Measurements from ENCODE around the gene TOE1. TPM values are rescaled to one million over a fixed set of nuclear protein-coding genes. Genes with fewer than 3 reads are reported as not detected.

Gene TOE1
- total and polyA plus RNA-seq, 2 donors (not counting 1 experiment from before 2014, with no cell fraction given), result 24.7 to 28.6 TPM

GRCh38 chr1:45348966-45349677 is 9.2 kb downstream of the TOE1 start:
- 97% methylated on average over 3 of the region's 3 CpGs for WGBS (ENCODE audit: insufficient coverage)
- Histone ChIP-seq H3K4me1 (ENCODE audit: control insufficient read depth in 2 of 2, insufficient read depth in 2 of 2, low read length in 2 of 2) (no peaks in the 10 kb centered on the region), H3K27ac (ENCODE audit: low read length in 2 of 2) (no peak overlapping the region), H3K36me3 (replicated peaks in 1 of 2; ENCODE audit: control extremely low read depth in 1 of 2, control insufficient read depth in 1 of 2, extremely low read depth in 1 of 2, insufficient read depth in 2 of 2, low read length in 1 of 2) (peaks cover 0 to 30% of the 10 kb centered on the region in 2 experiments), H3K4me2 (replicated peaks; ENCODE audit: low read depth, low read length, poor library complexity, severe bottlenecking) (no peak overlapping the region), H3K27me3 (replicated peaks in 1 of 4; ENCODE audit: control extremely low read depth in 1 of 4, control insufficient read depth in 3 of 4, insufficient read depth in 4 of 4, low read length in 3 of 4) (no peaks in the 10 kb centered on the region), H4K20me1 (ENCODE audit: control insufficient read depth, insufficient read depth, low read length, poor library complexity, severe bottlenecking) (peaks cover 10% of the 10 kb centered on the region), H3K9me3 (ENCODE audit: control extremely low read depth in 1 of 3, control insufficient read depth in 2 of 3, insufficient read depth in 1 of 3, low read length in 2 of 3) (no peaks in the 10 kb centered on the region), H3K9ac (ENCODE audit: low read length) (no peak overlapping the region), H2AFZ (ENCODE audit: insufficient read depth, low read depth, low read length, poor library complexity, severe bottlenecking) (no peak overlapping the region), H3K4me3 (ENCODE audit: control extremely low read depth in 1 of 5, extremely low read depth in 1 of 5, insufficient read depth in 1 of 5, low read depth in 2 of 5, low read length in 4 of 5) (no peak overlapping the region), H3K79me2 (ENCODE audit: control insufficient read depth, insufficient read depth, low read length) (no peaks in the 10 kb centered on the region)
- ATAC-seq (ENCODE audit: low read depth) (no peak), DNase-seq (no peak)
- no peak for TF ChIP-seq CTCF (IDR thresholded peaks at IDR 0.05)
- TF ChIP-seq EZH2 (IDR thresholded peaks at IDR 0.05; ENCODE audit: borderline replicate concordance, insufficient read depth, low read depth, low read length, poor library complexity, severe bottlenecking), result no peak
- Mint-ChIP-seq H3K9me3 (ENCODE audit: insufficient read depth) (no peaks in the 10 kb centered on the region), H3K27ac (peak overlapping the region; percentile 15), H3K27me3 (no peaks in the 10 kb centered on the region), H3K4me3 (no peak overlapping the region), H3K4me1 (no peaks in the 10 kb centered on the region)
- ChIA-PET CTCF (interaction anchor here (1.5 to 3.6 kb wide), 4 partner anchors 9 to 144 kb away, joined by 4 to 14 read pairs (median 10); partner anchors contain the start of genes MUTYH and TOE1), POLR2A (interaction anchor here (0.7 to 1.4 kb wide), 2 partner anchors 10 to 404 kb away, joined by 3 to 5 read pairs; partner anchors contain the start of genes MUTYH and TOE1)
- intact Hi-C loops (cut with micrococcal nuclease), result no loop called here

GRCh38 chr1:45351508-45351907 is 11.5 kb downstream of the TOE1 start:
- WGBS (ENCODE audit: insufficient coverage), result 100% methylated on average over 3 of the region's 5 CpGs
- no peak overlapping the region for H3K27ac Mint-ChIP-seq
- no peak overlapping the region for H3K4me2 ChIP-seq (replicated peaks; ENCODE audit: low read depth, low read length, poor library complexity, severe bottlenecking)

More at GRCh38 chr1:45351508-45351907, 11.5 kb downstream of the TOE1 start:
- H3K9ac ChIP-seq (ENCODE audit: low read length), result no peak overlapping the region
- no peaks in the 10 kb centered on the region for H3K27me3 ChIP-seq (replicated peaks in 1 of 4; ENCODE audit: control extremely low read depth in 1 of 4, control insufficient read depth in 3 of 4, insufficient read depth in 4 of 4, low read length in 3 of 4)
- no peaks in the 10 kb centered on the region for H3K9me3 ChIP-seq (ENCODE audit: control extremely low read depth in 1 of 3, control insufficient read depth in 2 of 3, insufficient read depth in 1 of 3, low read length in 2 of 3)
- H3K4me3 Mint-ChIP-seq, result no peak overlapping the region
- no peaks in the 10 kb centered on the region for H3K27me3 Mint-ChIP-seq
- no peak overlapping the region for H2AFZ ChIP-seq (ENCODE audit: insufficient read depth, low read depth, low read length, poor library complexity, severe bottlenecking)
- peaks cover 9% of the 10 kb centered on the region for H3K79me2 ChIP-seq (ENCODE audit: control insufficient read depth, insufficient read depth, low read length)
- ChIA-PET POLR2A (no interaction called here), CTCF (no interaction called here)
- intact Hi-C loops (cut with micrococcal nuclease), result no loop called here
- no peak overlapping the region for H3K27ac ChIP-seq (ENCODE audit: low read length in 2 of 2)
- ATAC-seq (ENCODE audit: low read depth), result no peak
- no peak for DNase-seq
- H3K4me1 ChIP-seq (ENCODE audit: control insufficient read depth in 2 of 2, insufficient read depth in 2 of 2, low read length in 2 of 2), result no peaks in the 10 kb centered on the region
- H3K4me1 Mint-ChIP-seq, result peaks cover 2% of the 10 kb centered on the region
- TF ChIP-seq CTCF (IDR thresholded peaks at IDR 0.05) (no peak), EZH2 (IDR thresholded peaks at IDR 0.05; ENCODE audit: borderline replicate concordance, insufficient read depth, low read depth, low read length, poor library complexity, severe bottlenecking) (no peak)
- H3K9me3 Mint-ChIP-seq (ENCODE audit: insufficient read depth), result no peaks in the 10 kb centered on the region
- peaks cover 0 to 12% of the 10 kb centered on the region in 2 experiments for H3K36me3 ChIP-seq (replicated peaks in 1 of 2; ENCODE audit: control extremely low read depth in 1 of 2, control insufficient read depth in 1 of 2, extremely low read depth in 1 of 2, insufficient read depth in 2 of 2, low read length in 1 of 2)
- no peak overlapping the region for H3K4me3 ChIP-seq (ENCODE audit: control extremely low read depth in 1 of 5, extremely low read depth in 1 of 5, insufficient read depth in 1 of 5, low read depth in 2 of 5, low read length in 4 of 5)
- no peaks in the 10 kb centered on the region for H4K20me1 ChIP-seq (ENCODE audit: control insufficient read depth, insufficient read depth, low read length, poor library complexity, severe bottlenecking)
